Keratinocyte (primary cell): ENCODE results near the gene URB2.

ENCODE experiments used
- EZH2 ChIP-seq: IDR thresholded peaks from one replicate; pipeline ENCODE4 v1.6.1; 2012; ENCODE audit warnings: inconsistent platforms, mild to moderate bottlenecking, low read length, moderate library complexity
- TF ChIP-seq, protein P1 (sequence below), 3 experiments: IDR thresholded peaks in 1 of 3; conservative IDR thresholded peaks in 1 of 3; optimal IDR thresholded peaks in 1 of 3; 2 replicates in 2 of 3; 3 replicates in 1 of 3; pipeline versions ENCODE3 to v1.5.1; 2011; ENCODE audit warnings: low read length in 3 of 3, mild to moderate bottlenecking in 3 of 3, moderate library complexity in 2 of 3, control low read depth in 1 of 3, inconsistent platforms in 1 of 3; ENCODE audit not compliant: insufficient read depth in 2 of 3; ENCODE audit errors: extremely low read depth in 1 of 3

DNA sequence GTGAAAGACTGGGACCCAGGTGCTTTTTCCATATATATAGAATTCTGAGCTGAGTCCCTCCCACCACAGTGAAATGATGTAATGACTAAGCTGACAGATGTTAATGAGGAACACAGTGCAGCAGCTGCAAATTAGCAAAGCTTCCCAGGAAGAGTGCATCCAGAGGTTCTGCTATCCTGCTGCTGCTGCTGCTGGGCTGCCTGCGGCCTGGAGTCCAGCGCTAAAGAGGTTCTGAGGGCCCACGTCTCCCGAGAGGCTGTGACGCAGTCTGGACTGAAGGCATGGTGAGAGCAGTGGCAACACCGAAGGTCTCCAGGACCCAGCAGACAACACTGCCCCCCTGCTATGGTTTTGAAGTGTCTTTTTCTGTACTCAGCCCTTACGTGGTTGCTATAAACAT is 63.9 kb downstream of the URB2 start:
- TF ChIP-seq, protein P1, sequence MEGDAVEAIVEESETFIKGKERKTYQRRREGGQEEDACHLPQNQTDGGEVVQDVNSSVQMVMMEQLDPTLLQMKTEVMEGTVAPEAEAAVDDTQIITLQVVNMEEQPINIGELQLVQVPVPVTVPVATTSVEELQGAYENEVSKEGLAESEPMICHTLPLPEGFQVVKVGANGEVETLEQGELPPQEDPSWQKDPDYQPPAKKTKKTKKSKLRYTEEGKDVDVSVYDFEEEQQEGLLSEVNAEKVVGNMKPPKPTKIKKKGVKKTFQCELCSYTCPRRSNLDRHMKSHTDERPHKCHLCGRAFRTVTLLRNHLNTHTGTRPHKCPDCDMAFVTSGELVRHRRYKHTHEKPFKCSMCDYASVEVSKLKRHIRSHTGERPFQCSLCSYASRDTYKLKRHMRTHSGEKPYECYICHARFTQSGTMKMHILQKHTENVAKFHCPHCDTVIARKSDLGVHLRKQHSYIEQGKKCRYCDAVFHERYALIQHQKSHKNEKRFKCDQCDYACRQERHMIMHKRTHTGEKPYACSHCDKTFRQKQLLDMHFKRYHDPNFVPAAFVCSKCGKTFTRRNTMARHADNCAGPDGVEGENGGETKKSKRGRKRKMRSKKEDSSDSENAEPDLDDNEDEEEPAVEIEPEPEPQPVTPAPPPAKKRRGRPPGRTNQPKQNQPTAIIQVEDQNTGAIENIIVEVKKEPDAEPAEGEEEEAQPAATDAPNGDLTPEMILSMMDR (optimal IDR thresholded peaks at IDR 0.05 in 1 of 3, IDR thresholded peaks at IDR 0.05 in 1 of 3, conservative IDR thresholded peaks at IDR 0.05 in 1 of 3; ENCODE audit: extremely low read depth in 1 of 3, insufficient read depth in 2 of 3, low read length in 3 of 3) = no peak
- no peak for TF ChIP-seq EZH2
